GM23338 (cell line): ENCODE results near the gene RNU5B-1. TPM values are rescaled to one million over a fixed set of nuclear protein-coding genes. Genes with fewer than 3 reads are reported as not detected.

Experiments
- ATAC-seq: fragments of 200-7000 bp; cut with Tn5 transposase; 3 replicates; pipeline ENCODE4 v1.9.1; 2020
- DNase-seq: peaks from one replicate; pipeline ENCODE4 v3.0.0-alpha.2; 2015; ENCODE audit warnings: low spot score
- H2AFZ ChIP-seq: fragments of 200-600 bp; sonication (generic); 2 replicates; pipeline ENCODE4 v1.8.0; 2016; ENCODE audit warnings: antibody characterized with exemption, mild to moderate bottlenecking, moderate library complexity
- H3F3A ChIP-seq: fragments of 200-600 bp; sonication (generic); replicated peaks from 2 replicates; pipeline ENCODE4 v1.8.0; 2017; ENCODE audit warnings: antibody characterized with exemption, mixed run types, low read depth
- H3K27ac ChIP-seq: fragments of 200-600 bp; sonication (generic); 2 replicates; pipeline ENCODE4 v1.6.1; 2016; ENCODE audit warnings: low read depth
- H3K27me3 ChIP-seq: fragments of 200-600 bp; sonication (generic); 2 replicates; pipeline ENCODE4 v1.8.0; 2016; ENCODE audit warnings: mild to moderate bottlenecking, mixed run types, moderate library complexity; ENCODE audit not compliant: insufficient read depth
- H3K36me3 ChIP-seq: fragments of 200-600 bp; sonication (generic); 2 replicates; pipeline ENCODE4 v1.8.0; 2016; ENCODE audit warnings: mild to moderate bottlenecking; ENCODE audit not compliant: insufficient read depth
- H3K4me1 ChIP-seq: fragments of 200-600 bp; sonication (generic); 2 replicates; pipeline ENCODE4 v1.8.0; 2016; ENCODE audit warnings: mild to moderate bottlenecking, moderate library complexity; ENCODE audit not compliant: insufficient read depth
- H3K4me2 ChIP-seq: fragments of 200-600 bp; sonication (generic); 2 replicates; pipeline ENCODE4 v1.7.1; 2017; ENCODE audit warnings: mixed run types
- H3K4me3 ChIP-seq: fragments of 200-600 bp; sonication (generic); 2 replicates; pipeline ENCODE4 v1.6.1; 2016; ENCODE audit warnings: mixed run types
- H3K79me2 ChIP-seq: fragments of 200-600 bp; sonication (generic); replicated peaks from 2 replicates; pipeline ENCODE4 v1.8.0; 2017; ENCODE audit warnings: mild to moderate bottlenecking; ENCODE audit not compliant: insufficient read depth
- H3K9me2 ChIP-seq: fragments of 200-600 bp; sonication (generic); 2 replicates; pipeline ENCODE4 v1.8.0; 2017; ENCODE audit not compliant: insufficient read depth
- H4K20me1 ChIP-seq: fragments of 200-600 bp; sonication (generic); replicated peaks from 2 replicates; pipeline ENCODE4 v1.8.0; 2017; ENCODE audit warnings: mild to moderate bottlenecking; ENCODE audit not compliant: insufficient read depth
- H3K27ac Mint-ChIP-seq: 2 replicates; pipeline ENCODE4 v1.8.0; 2020; ENCODE audit warnings: inconsistent platforms, mild to moderate bottlenecking, moderate library complexity, mixed read lengths
- H3K27me3 Mint-ChIP-seq: 3 replicates; pipeline ENCODE4 v1.8.0; 2022; ENCODE audit warnings: low read depth, mild to moderate bottlenecking, moderate library complexity, mixed read lengths, inconsistent platforms; ENCODE audit not compliant: insufficient read depth, poor library complexity
- H3K36me3 Mint-ChIP-seq: 3 replicates; pipeline ENCODE4 v1.8.0; 2021; ENCODE audit warnings: low read depth, mild to moderate bottlenecking, inconsistent platforms, moderate library complexity, mixed read lengths
- H3K4me1 Mint-ChIP-seq: 3 replicates; pipeline ENCODE4 v1.8.0; 2020; ENCODE audit warnings: mild to moderate bottlenecking, inconsistent platforms, mixed read lengths
- H3K4me3 Mint-ChIP-seq: 3 replicates; pipeline ENCODE4 v1.8.0; 2021; ENCODE audit warnings: moderate library complexity, mild to moderate bottlenecking, inconsistent platforms, mixed read lengths
- H3K9me3 Mint-ChIP-seq: 3 replicates; pipeline ENCODE4 v1.8.0; 2020; ENCODE audit warnings: moderate library complexity, mild to moderate bottlenecking, inconsistent platforms, mixed read lengths
- CREB1 ChIP-seq: fragments of 250-450 bp; sonication (Bioruptor Pico); IDR thresholded peaks from 2 replicates; pipeline ENCODE4 v1.5.0; 2020; ENCODE audit warnings: low read depth, mild to moderate bottlenecking, moderate library complexity
- EZH2 ChIP-seq: fragments of 200-600 bp; sonication (generic); IDR thresholded peaks from one replicate; pipeline ENCODE4 v1.8.0; 2017; ENCODE audit warnings: antibody characterized with exemption, mild to moderate bottlenecking, low read depth; ENCODE audit not compliant: unreplicated experiment
- EZH2phosphoT487 ChIP-seq: fragments of 200-600 bp; sonication (generic); IDR thresholded peaks from one replicate; pipeline ENCODE4 v1.8.1; 2018; ENCODE audit warnings: antibody characterized with exemption; ENCODE audit not compliant: unreplicated experiment
- JUNB ChIP-seq: IDR thresholded peaks from one replicate; pipeline ENCODE4 v1.6.1; 2016; ENCODE audit warnings: antibody characterized with exemption; ENCODE audit not compliant: unreplicated experiment
- NANOG ChIP-seq: IDR thresholded peaks from 2 replicates; pipeline ENCODE4 v1.6.1; 2016; ENCODE audit warnings: antibody characterized with exemption, borderline replicate concordance
- POLR2AphosphoS5 ChIP-seq: IDR thresholded peaks from 2 replicates; pipeline ENCODE4 v1.6.1; 2016; ENCODE audit warnings: antibody characterized with exemption, low read depth
- STAT1 ChIP-seq: IDR thresholded peaks from one replicate; pipeline ENCODE4 v1.6.1; 2016; ENCODE audit warnings: antibody characterized with exemption; ENCODE audit not compliant: unreplicated experiment
- ZNF114 ChIP-seq: fragments of 250-450 bp; sonication (Bioruptor Pico); IDR thresholded peaks from 2 replicates; pipeline ENCODE4 v1.5.0; 2020; ENCODE audit warnings: mild to moderate bottlenecking, moderate library complexity
- ZNF331 ChIP-seq: fragments of 250-450 bp; sonication (Bioruptor Pico); IDR thresholded peaks from 2 replicates; pipeline ENCODE4 v1.5.0; 2020; ENCODE audit warnings: low read depth, mild to moderate bottlenecking, moderate library complexity
- polyA plus RNA-seq: library from polyadenylated mRNA; unstranded; fragments of >200 nt; fragmentation: Nextera tagmentation; extraction: Ambion mirVana; gene quantifications from 2 replicates; pipeline ENCODE4 v1.2.1, GENCODE V29; 2016
- total RNA-seq: library from RNA; depleted of rRNA; stranded (reverse); fragments of >200 nt; shearing (Covaris generic); gene quantifications from 2 replicates; pipeline ENCODE4 v1.2.3, GENCODE V29; 2014
- TF ChIP-seq, protein P1 (sequence below): IDR thresholded peaks from one replicate; pipeline ENCODE4 v1.6.1; 2018; ENCODE audit warnings: antibody characterized with exemption; ENCODE audit not compliant: unreplicated experiment
- TF ChIP-seq, protein P2 (sequence below): fragments of 250-450 bp; sonication (Bioruptor Pico); IDR thresholded peaks from 2 replicates; pipeline ENCODE4 v1.5.0; 2020; ENCODE audit warnings: mild to moderate bottlenecking, moderate library complexity
- TF ChIP-seq, protein P3 (sequence below), 2 experiments: fragments of 200-600 bp in 1 of 2; sonication (generic) in 1 of 2; conservative IDR thresholded peaks; 2 replicates each; pipeline versions ENCODE4 v1.5.1 to v1.6.1; 2016 to 2017; ENCODE audit warnings: antibody characterized with exemption in 2 of 2, low read depth in 2 of 2, mild to moderate bottlenecking in 2 of 2, moderate library complexity in 1 of 2
- TF ChIP-seq, protein P4 (sequence below): IDR thresholded peaks from 2 replicates; pipeline ENCODE4 v1.6.1; 2016; ENCODE audit warnings: antibody characterized with exemption

Gene RNU5B-1
- total and polyA plus RNA-seq, 2 experiments from 2014 or later, result not detected

DNA sequence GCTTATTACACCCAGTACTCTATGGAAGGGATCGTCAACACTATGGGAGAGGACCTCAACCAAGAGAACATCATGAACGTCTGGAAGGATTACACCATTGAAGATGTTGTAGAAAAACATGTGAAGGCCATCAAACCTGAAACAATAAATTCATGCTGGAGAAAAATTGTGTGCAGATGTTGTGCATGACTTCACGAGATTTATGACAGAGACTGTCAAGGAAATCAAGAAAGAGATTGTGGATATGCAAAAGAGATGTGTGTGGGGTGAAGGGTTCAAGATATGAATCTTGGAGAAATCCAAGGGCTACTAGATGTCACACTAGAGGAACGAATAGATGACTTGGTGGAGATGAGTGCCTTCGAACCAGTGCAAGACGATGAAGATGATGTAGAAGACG, 14.2 kb upstream of the RNU5B-1 start:
- Mint-ChIP-seq H3K27me3 (peaks cover 13% of the 10 kb centered on the region), H3K4me1 (peaks cover 17% of the 10 kb centered on the region), H3K9me3 (no peaks in the 10 kb centered on the region), H3K36me3 (no peaks in the 10 kb centered on the region), H3K27ac (no peak overlapping the region), H3K4me3 (no peak overlapping the region)
- no peak for TF ChIP-seq CREB1 (CRISPR knock-in tag)
- TF ChIP-seq, protein P1, sequence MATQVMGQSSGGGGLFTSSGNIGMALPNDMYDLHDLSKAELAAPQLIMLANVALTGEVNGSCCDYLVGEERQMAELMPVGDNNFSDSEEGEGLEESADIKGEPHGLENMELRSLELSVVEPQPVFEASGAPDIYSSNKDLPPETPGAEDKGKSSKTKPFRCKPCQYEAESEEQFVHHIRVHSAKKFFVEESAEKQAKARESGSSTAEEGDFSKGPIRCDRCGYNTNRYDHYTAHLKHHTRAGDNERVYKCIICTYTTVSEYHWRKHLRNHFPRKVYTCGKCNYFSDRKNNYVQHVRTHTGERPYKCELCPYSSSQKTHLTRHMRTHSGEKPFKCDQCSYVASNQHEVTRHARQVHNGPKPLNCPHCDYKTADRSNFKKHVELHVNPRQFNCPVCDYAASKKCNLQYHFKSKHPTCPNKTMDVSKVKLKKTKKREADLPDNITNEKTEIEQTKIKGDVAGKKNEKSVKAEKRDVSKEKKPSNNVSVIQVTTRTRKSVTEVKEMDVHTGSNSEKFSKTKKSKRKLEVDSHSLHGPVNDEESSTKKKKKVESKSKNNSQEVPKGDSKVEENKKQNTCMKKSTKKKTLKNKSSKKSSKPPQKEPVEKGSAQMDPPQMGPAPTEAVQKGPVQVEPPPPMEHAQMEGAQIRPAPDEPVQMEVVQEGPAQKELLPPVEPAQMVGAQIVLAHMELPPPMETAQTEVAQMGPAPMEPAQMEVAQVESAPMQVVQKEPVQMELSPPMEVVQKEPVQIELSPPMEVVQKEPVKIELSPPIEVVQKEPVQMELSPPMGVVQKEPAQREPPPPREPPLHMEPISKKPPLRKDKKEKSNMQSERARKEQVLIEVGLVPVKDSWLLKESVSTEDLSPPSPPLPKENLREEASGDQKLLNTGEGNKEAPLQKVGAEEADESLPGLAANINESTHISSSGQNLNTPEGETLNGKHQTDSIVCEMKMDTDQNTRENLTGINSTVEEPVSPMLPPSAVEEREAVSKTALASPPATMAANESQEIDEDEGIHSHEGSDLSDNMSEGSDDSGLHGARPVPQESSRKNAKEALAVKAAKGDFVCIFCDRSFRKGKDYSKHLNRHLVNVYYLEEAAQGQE, result no peak
- TF ChIP-seq, protein P2, sequence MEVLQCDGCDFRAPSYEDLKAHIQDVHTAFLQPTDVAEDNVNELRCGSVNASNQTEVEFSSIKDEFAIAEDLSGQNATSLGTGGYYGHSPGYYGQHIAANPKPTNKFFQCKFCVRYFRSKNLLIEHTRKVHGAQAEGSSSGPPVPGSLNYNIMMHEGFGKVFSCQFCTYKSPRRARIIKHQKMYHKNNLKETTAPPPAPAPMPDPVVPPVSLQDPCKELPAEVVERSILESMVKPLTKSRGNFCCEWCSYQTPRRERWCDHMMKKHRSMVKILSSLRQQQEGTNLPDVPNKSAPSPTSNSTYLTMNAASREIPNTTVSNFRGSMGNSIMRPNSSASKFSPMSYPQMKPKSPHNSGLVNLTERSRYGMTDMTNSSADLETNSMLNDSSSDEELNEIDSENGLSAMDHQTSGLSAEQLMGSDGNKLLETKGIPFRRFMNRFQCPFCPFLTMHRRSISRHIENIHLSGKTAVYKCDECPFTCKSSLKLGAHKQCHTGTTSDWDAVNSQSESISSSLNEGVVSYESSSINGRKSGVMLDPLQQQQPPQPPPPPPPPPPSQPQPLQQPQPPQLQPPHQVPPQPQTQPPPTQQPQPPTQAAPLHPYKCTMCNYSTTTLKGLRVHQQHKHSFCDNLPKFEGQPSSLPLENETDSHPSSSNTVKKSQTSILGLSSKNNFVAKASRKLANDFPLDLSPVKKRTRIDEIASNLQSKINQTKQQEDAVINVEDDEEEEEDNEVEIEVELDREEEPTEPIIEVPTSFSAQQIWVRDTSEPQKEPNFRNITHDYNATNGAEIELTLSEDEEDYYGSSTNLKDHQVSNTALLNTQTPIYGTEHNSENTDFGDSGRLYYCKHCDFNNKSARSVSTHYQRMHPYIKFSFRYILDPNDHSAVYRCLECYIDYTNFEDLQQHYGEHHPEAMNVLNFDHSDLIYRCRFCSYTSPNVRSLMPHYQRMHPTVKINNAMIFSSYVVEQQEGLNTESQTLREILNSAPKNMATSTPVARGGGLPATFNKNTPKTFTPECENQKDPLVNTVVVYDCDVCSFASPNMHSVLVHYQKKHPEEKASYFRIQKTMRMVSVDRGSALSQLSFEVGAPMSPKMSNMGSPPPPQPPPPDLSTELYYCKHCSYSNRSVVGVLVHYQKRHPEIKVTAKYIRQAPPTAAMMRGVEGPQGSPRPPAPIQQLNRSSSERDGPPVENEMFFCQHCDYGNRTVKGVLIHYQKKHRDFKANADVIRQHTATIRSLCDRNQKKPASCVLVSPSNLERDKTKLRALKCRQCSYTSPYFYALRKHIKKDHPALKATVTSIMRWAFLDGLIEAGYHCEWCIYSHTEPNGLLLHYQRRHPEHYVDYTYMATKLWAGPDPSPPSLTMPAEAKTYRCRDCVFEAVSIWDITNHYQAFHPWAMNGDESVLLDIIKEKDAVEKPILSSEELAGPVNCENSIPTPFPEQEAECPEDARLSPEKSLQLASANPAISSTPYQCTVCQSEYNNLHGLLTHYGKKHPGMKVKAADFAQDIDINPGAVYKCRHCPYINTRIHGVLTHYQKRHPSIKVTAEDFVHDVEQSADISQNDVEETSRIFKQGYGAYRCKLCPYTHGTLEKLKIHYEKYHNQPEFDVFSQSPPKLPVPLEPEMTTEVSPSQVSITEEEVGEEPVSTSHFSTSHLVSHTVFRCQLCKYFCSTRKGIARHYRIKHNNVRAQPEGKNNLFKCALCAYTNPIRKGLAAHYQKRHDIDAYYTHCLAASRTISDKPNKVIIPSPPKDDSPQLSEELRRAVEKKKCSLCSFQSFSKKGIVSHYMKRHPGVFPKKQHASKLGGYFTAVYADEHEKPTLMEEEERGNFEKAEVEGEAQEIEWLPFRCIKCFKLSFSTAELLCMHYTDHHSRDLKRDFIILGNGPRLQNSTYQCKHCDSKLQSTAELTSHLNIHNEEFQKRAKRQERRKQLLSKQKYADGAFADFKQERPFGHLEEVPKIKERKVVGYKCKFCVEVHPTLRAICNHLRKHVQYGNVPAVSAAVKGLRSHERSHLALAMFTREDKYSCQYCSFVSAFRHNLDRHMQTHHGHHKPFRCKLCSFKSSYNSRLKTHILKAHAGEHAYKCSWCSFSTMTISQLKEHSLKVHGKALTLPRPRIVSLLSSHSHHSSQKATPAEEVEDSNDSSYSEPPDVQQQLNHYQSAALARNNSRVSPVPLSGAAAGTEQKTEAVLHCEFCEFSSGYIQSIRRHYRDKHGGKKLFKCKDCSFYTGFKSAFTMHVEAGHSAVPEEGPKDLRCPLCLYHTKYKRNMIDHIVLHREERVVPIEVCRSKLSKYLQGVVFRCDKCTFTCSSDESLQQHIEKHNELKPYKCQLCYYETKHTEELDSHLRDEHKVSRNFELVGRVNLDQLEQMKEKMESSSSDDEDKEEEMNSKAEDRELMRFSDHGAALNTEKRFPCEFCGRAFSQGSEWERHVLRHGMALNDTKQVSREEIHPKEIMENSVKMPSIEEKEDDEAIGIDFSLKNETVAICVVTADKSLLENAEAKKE (CRISPR knock-in tag), result no peak
- no peak for TF ChIP-seq POLR2AphosphoS5
- no peak for TF ChIP-seq ZNF331
- no peak for TF ChIP-seq NANOG
- TF ChIP-seq STAT1, result no peak
- TF ChIP-seq EZH2phosphoT487, result no peak
- TF ChIP-seq EZH2, result no peak
- TF ChIP-seq JUNB, result no peak
- TF ChIP-seq ZNF114 (CRISPR knock-in tag), result no peak
- TF ChIP-seq, protein P3, sequence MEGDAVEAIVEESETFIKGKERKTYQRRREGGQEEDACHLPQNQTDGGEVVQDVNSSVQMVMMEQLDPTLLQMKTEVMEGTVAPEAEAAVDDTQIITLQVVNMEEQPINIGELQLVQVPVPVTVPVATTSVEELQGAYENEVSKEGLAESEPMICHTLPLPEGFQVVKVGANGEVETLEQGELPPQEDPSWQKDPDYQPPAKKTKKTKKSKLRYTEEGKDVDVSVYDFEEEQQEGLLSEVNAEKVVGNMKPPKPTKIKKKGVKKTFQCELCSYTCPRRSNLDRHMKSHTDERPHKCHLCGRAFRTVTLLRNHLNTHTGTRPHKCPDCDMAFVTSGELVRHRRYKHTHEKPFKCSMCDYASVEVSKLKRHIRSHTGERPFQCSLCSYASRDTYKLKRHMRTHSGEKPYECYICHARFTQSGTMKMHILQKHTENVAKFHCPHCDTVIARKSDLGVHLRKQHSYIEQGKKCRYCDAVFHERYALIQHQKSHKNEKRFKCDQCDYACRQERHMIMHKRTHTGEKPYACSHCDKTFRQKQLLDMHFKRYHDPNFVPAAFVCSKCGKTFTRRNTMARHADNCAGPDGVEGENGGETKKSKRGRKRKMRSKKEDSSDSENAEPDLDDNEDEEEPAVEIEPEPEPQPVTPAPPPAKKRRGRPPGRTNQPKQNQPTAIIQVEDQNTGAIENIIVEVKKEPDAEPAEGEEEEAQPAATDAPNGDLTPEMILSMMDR (conservative IDR thresholded peaks at IDR 0.05; ENCODE audit: low read depth in 2 of 2), result no peak
- TF ChIP-seq, protein P4, sequence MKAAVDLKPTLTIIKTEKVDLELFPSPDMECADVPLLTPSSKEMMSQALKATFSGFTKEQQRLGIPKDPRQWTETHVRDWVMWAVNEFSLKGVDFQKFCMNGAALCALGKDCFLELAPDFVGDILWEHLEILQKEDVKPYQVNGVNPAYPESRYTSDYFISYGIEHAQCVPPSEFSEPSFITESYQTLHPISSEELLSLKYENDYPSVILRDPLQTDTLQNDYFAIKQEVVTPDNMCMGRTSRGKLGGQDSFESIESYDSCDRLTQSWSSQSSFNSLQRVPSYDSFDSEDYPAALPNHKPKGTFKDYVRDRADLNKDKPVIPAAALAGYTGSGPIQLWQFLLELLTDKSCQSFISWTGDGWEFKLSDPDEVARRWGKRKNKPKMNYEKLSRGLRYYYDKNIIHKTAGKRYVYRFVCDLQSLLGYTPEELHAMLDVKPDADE, result no peak
- peaks cover 5% of the 10 kb centered on the region; the same call in 1 of the 2 replicates for H3K9me2 ChIP-seq
- 0 out of 2 replicates have a peak, but pooled peaks cover 6% of the 10 kb centered on the region for H3F3A ChIP-seq
- DNase-seq (no peak), ATAC-seq (no peak)
- no peak overlapping the region for H3K4me3 ChIP-seq
- H3K79me2 ChIP-seq, result no peaks in the 10 kb centered on the region
- no peaks in the 10 kb centered on the region for H4K20me1 ChIP-seq
- no peaks in the 10 kb centered on the region for H3K36me3 ChIP-seq
- no peak overlapping the region for H2AFZ ChIP-seq
- H3K4me1 ChIP-seq, result peaks cover 14% of the 10 kb centered on the region
- H3K4me2 ChIP-seq, result no peak overlapping the region
- H3K27ac ChIP-seq, result no peak overlapping the region
- peaks cover 23% of the 10 kb centered on the region for H3K27me3 ChIP-seq
